SK-N-MC (cell line): ENCODE results near the gene INSC.

Source experiments
- EZH2 ChIP-seq: fragments of 200-600 bp; sonication (generic); IDR thresholded peaks from one replicate; pipeline ENCODE4 v1.6.1; 2017; ENCODE audit warnings: antibody characterized with exemption
- FOXP2 ChIP-seq: optimal IDR thresholded peaks from 2 replicates; pipeline ENCODE3; 2011; ENCODE audit warnings: mild to moderate bottlenecking, moderate library complexity; ENCODE audit not compliant: insufficient read depth; ENCODE audit errors: extremely low read length, control extremely low read depth
- POLR2AphosphoS5 ChIP-seq: IDR thresholded peaks from 2 replicates; pipeline ENCODE4 v1.6.1; 2012; ENCODE audit warnings: mild to moderate bottlenecking, low read depth, low read length, borderline replicate concordance

GRCh38 chr11:15153231-15153630 lies 38.5 kb downstream of the INSC start:
- TF ChIP-seq EZH2 (no peak), POLR2AphosphoS5 (no peak), FOXP2 (no peak)
